K562 (cell line): Measurements from ENCODE around the gene GPR3. TPM values are rescaled to one million over a fixed set of nuclear protein-coding genes. Genes with fewer than 3 reads are reported as not detected.

Experiments used
- CBX2 ChIP-seq: fragments of 200-600 bp; sonication (generic); IDR thresholded peaks from one replicate; pipeline ENCODE4 v1.6.1; 2012; ENCODE audit warnings: mild to moderate bottlenecking, low read length, inconsistent platforms; ENCODE audit not compliant: insufficient read depth, poor library complexity, severe bottlenecking
- DNMT1 ChIP-seq: fragments of 450-650 bp; IDR thresholded peaks from 2 replicates; pipeline ENCODE4 v1.6.1; 2016; ENCODE audit warnings: antibody characterized with exemption, mild to moderate bottlenecking
- KLF13 ChIP-seq: fragments of 450-650 bp; IDR thresholded peaks from 2 replicates; pipeline ENCODE4 v1.6.1; 2016; ENCODE audit warnings: missing genetic modification characterization, low read depth, mild to moderate bottlenecking, missing compliant biosample characterization, moderate library complexity, borderline replicate concordance
- MEF2A ChIP-seq: IDR thresholded peaks from 2 replicates; pipeline ENCODE4 v1.6.1; 2011; ENCODE audit warnings: low read depth, mild to moderate bottlenecking, low read length, moderate library complexity; ENCODE audit not compliant: control insufficient read depth
- MYC ChIP-seq, 2 experiments: fragments of 250-450 bp in 1 of 2; sonication (Bioruptor Pico) in 1 of 2; IDR thresholded peaks; 2 replicates each; pipeline versions ENCODE4 v1.5.1 to v1.6.1; 2012 to 2021; ENCODE audit warnings: low read depth in 2 of 2, borderline replicate concordance in 1 of 2, improper control_type of control experiment in 1 of 2, low read length in 1 of 2, mild to moderate bottlenecking in 1 of 2, moderate library complexity in 1 of 2
- NFXL1 ChIP-seq: fragments of 450-650 bp; formaldehyde crosslinking; IDR thresholded peaks from 2 replicates; pipeline ENCODE4 v1.4.0; 2021; ENCODE audit warnings: mild to moderate bottlenecking
- RAD21 ChIP-seq, 2 experiments: fragments of 250-450 bp in 1 of 2; fragments of 450-650 bp in 1 of 2; sonication (Bioruptor Pico) in 1 of 2; formaldehyde crosslinking in 1 of 2; IDR thresholded peaks in 1 of 2; conservative IDR thresholded peaks in 1 of 2; 2 replicates each; pipeline versions ENCODE4 v1.4.0 to v1.8.0; 2020 to 2022; ENCODE audit warnings: mild to moderate bottlenecking in 2 of 2, moderate library complexity in 1 of 2
- RBFOX2 ChIP-seq: fragments of 200-400 bp; formaldehyde crosslinking; IDR thresholded peaks from 2 replicates; pipeline ENCODE4 v1.6.1; 2017; ENCODE audit warnings: low read depth, mild to moderate bottlenecking, low read length, moderate library complexity
- RBM34 ChIP-seq: fragments of 200-400 bp; formaldehyde crosslinking; IDR thresholded peaks from 2 replicates; pipeline ENCODE4 v1.6.1; 2018; ENCODE audit warnings: low read length, borderline replicate concordance; ENCODE audit not compliant: insufficient read depth
- XRCC5 ChIP-seq: fragments of 200-400 bp; formaldehyde crosslinking; IDR thresholded peaks from 2 replicates; pipeline ENCODE4 v1.6.1; 2017; ENCODE audit warnings: low read depth, mild to moderate bottlenecking, low read length
- ZBED1 ChIP-seq: IDR thresholded peaks from 2 replicates; pipeline ENCODE4 v1.6.1; 2014
- ZKSCAN3 ChIP-seq: fragments of 250-450 bp; sonication (Bioruptor Pico); IDR thresholded peaks from 2 replicates; pipeline ENCODE4 v1.4.0; 2020
- ZNF507 ChIP-seq: conservative IDR thresholded peaks from 2 replicates; pipeline ENCODE4 v1.6.1; 2017; ENCODE audit warnings: missing genetic modification characterization, missing compliant biosample characterization
- ZNF551 ChIP-seq: fragments of 250-450 bp; sonication (Bioruptor Pico); IDR thresholded peaks from 2 replicates; pipeline ENCODE4 v1.5.0; 2021; ENCODE audit warnings: mild to moderate bottlenecking, moderate library complexity
- polyA plus RNA-seq, 8 experiments: library from polyadenylated mRNA; depleted of rRNA in 4 of 8; stranded (reverse) in 5 of 8; unstranded in 3 of 8; fragments of >200 nt; fragmentation: Nextera tagmentation in 2 of 8; fragmentation: Illumina TruSeq in 1 of 8; extraction: Ambion mirVana in 2 of 8; extraction: Trizol in 1 of 8; gene quantifications; 2 replicates each; pipeline versions ENCODE4 v1.2.1 to v1.2.3, GENCODE V29; 2011 to 2014; ENCODE audit warnings: inconsistent platforms in 1 of 8, missing spikeins in 1 of 8
- total RNA-seq, 7 experiments: library from RNA; depleted of rRNA in 6 of 7; stranded (reverse); fragments of >200 nt in 6 of 7; fragmentation: Illumina TruSeq in 2 of 7; extraction: Trizol in 2 of 7; gene quantifications; 2 replicates each; pipeline versions ENCODE4 v1.2.1 to v1.2.3, GENCODE V29; 2011 to 2021; ENCODE audit warnings: low replicate concordance in 1 of 7
- TF ChIP-seq, protein P1 (sequence below): fragments of 250-450 bp; sonication (Bioruptor Pico); IDR thresholded peaks from 2 replicates; pipeline ENCODE4 v1.4.0; 2020; ENCODE audit warnings: mild to moderate bottlenecking, moderate library complexity
- TF ChIP-seq, protein P2 (sequence below): sonication (generic); formaldehyde crosslinking; IDR thresholded peaks from 2 replicates; pipeline ENCODE4 v1.8.0; 2022; ENCODE audit warnings: mild to moderate bottlenecking, missing genetic modification reagents
- TF ChIP-seq, protein P3 (sequence below): fragments of 450-650 bp; IDR thresholded peaks from 2 replicates; pipeline ENCODE4 v1.6.1; 2016; ENCODE audit warnings: mild to moderate bottlenecking
- TF ChIP-seq, protein P4 (sequence below): fragments of 450-650 bp; IDR thresholded peaks from 2 replicates; pipeline ENCODE4 v1.6.1; 2014; ENCODE audit warnings: low read depth, mild to moderate bottlenecking, moderate library complexity, borderline replicate concordance
- TF ChIP-seq, protein P5 (sequence below), 2 experiments: fragments of 450-650 bp in 1 of 2; sonication (generic) in 1 of 2; formaldehyde crosslinking; conservative IDR thresholded peaks; 2 replicates each; pipeline versions ENCODE4 v1.4.0 to v1.8.1; 2020 to 2022; ENCODE audit warnings: mild to moderate bottlenecking in 1 of 2, missing genetic modification reagents in 1 of 2

The GPR3 gene
- total and polyA plus RNA-seq, 9 of the 15 experiments (the other 6 are each of a cell fraction or from before 2014, with no cell fraction given) = 0.24 to 11.5 (median 3.7) TPM

DNA sequence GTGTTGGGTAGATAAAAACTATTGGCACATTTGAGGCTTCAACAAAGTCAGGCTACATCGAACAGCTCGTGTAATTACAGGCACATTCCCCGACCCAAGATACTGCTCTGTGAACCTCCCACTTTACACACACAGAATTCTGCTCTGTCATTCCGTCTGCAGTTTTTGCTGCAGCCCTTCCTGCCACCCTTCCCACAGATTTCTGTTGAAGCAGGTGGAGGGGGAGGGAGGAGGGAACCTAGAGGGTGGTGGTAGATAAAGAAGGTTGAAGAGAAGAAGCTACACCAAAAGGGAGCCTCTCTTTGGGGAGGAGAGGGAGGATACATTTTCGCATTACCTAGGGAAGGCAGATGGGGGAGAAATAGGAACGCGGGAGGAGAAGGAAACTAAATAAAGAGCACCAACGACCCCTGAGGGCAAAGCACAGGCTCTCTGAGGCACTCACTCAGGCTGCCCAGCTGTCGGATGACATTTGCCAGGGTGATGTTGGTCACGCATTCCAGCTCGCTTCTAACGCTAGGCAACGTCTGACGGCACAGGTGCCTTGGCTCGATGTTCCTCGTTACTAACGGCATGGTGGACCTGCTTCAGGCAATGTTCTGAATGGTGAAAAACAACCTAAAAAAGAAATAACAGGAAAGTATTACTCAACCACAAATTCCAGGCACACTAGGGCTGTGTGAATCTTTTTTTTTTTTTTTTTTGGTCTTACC, 36.0 kb downstream of the GPR3 start (continued):
- TF ChIP-seq, protein P1, sequence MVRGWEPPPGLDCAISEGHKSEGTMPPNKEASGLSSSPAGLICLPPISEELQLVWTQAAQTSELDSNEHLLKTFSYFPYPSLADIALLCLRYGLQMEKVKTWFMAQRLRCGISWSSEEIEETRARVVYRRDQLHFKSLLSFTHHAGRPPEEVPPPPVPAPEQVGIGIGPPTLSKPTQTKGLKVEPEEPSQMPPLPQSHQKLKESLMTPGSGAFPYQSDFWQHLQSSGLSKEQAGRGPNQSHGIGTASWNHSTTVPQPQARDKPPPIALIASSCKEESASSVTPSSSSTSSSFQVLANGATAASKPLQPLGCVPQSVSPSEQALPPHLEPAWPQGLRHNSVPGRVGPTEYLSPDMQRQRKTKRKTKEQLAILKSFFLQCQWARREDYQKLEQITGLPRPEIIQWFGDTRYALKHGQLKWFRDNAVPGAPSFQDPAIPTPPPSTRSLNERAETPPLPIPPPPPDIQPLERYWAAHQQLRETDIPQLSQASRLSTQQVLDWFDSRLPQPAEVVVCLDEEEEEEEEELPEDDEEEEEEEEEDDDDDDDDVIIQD (CRISPR knock-in tag) = no peak
- no peak for TF ChIP-seq DNMT1
- no peak for TF ChIP-seq CBX2
- TF ChIP-seq ZNF551 (CRISPR knock-in tag) = no peak
- peak in 1 of 2 experiments; percentile 38; a peak in 2 of 4 replicates for TF ChIP-seq RAD21 (CRISPR knock-in tag; conservative IDR thresholded peaks at IDR 0.05 in 1 of 2, IDR thresholded peaks at IDR 0.05 in 1 of 2)
- no peak for TF ChIP-seq ZKSCAN3 (CRISPR knock-in tag)
- TF ChIP-seq RBFOX2 = no peak
- TF ChIP-seq, protein P2, sequence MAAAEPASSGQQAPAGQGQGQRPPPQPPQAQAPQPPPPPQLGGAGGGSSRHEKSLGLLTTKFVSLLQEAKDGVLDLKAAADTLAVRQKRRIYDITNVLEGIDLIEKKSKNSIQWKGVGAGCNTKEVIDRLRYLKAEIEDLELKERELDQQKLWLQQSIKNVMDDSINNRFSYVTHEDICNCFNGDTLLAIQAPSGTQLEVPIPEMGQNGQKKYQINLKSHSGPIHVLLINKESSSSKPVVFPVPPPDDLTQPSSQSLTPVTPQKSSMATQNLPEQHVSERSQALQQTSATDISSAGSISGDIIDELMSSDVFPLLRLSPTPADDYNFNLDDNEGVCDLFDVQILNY = no peak
- TF ChIP-seq XRCC5 = no peak; the same call in 1 of the 2 replicates
- TF ChIP-seq KLF13 (tag) = peak; percentile 61; the same call in 1 of the 2 replicates
- TF ChIP-seq MEF2A = no peak
- TF ChIP-seq, protein P3, sequence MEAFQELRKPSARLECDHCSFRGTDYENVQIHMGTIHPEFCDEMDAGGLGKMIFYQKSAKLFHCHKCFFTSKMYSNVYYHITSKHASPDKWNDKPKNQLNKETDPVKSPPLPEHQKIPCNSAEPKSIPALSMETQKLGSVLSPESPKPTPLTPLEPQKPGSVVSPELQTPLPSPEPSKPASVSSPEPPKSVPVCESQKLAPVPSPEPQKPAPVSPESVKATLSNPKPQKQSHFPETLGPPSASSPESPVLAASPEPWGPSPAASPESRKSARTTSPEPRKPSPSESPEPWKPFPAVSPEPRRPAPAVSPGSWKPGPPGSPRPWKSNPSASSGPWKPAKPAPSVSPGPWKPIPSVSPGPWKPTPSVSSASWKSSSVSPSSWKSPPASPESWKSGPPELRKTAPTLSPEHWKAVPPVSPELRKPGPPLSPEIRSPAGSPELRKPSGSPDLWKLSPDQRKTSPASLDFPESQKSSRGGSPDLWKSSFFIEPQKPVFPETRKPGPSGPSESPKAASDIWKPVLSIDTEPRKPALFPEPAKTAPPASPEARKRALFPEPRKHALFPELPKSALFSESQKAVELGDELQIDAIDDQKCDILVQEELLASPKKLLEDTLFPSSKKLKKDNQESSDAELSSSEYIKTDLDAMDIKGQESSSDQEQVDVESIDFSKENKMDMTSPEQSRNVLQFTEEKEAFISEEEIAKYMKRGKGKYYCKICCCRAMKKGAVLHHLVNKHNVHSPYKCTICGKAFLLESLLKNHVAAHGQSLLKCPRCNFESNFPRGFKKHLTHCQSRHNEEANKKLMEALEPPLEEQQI = no peak
- TF ChIP-seq ZNF507 (tag) = no peak
- no peak for TF ChIP-seq NFXL1
- no peak for TF ChIP-seq ZBED1
- TF ChIP-seq MYC (IDR thresholded peaks at IDR 0.05; ENCODE audit: low read depth, low read length) = peak; percentile 85
- TF ChIP-seq MYC (CRISPR knock-in tag; IDR thresholded peaks at IDR 0.05; ENCODE audit: borderline replicate concordance, low read depth) = no peak
- TF ChIP-seq, protein P4, sequence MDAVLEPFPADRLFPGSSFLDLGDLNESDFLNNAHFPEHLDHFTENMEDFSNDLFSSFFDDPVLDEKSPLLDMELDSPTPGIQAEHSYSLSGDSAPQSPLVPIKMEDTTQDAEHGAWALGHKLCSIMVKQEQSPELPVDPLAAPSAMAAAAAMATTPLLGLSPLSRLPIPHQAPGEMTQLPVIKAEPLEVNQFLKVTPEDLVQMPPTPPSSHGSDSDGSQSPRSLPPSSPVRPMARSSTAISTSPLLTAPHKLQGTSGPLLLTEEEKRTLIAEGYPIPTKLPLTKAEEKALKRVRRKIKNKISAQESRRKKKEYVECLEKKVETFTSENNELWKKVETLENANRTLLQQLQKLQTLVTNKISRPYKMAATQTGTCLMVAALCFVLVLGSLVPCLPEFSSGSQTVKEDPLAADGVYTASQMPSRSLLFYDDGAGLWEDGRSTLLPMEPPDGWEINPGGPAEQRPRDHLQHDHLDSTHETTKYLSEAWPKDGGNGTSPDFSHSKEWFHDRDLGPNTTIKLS = no peak
- no peak for TF ChIP-seq RBM34
- TF ChIP-seq, protein P5, sequence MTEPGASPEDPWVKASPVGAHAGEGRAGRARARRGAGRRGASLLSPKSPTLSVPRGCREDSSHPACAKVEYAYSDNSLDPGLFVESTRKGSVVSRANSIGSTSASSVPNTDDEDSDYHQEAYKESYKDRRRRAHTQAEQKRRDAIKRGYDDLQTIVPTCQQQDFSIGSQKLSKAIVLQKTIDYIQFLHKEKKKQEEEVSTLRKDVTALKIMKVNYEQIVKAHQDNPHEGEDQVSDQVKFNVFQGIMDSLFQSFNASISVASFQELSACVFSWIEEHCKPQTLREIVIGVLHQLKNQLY (CRISPR knock-in tag; conservative IDR thresholded peaks at IDR 0.05) = no peak
